Right hindlimb (tissue), 1 donor: ENCODE data around the gene CHI3L2.

ENCODE experiments used
- DNase-seq: peaks from one replicate; pipeline ENCODE4 v3.0.0-alpha.2; 2018

The CHI3L2 gene

GRCh38 chr1:111221633-111222291 is 5.8 kb upstream of the CHI3L2 start:
- no peak for DNase-seq

- peak; percentile 61 for DNase-seq
These were observed 5.0 kb upstream of the CHI3L2 start for GRCh38 chr1:111222308-111223125.

GRCh38 chr1:111223126-111223685 is 4.3 kb upstream of the CHI3L2 start:
- no peak for DNase-seq

- no peak for DNase-seq
These were observed 2.4 kb upstream of the CHI3L2 start for GRCh38 chr1:111225091-111225490.

- no peak for DNase-seq
These were observed 1.7 kb upstream of the CHI3L2 start for GRCh38 chr1:111225717-111226400.

- DNase-seq = no peak
These were observed 586 bp downstream of the CHI3L2 start for GRCh38 chr1:111227851-111228747.

- DNase-seq = no peak
These were observed 1.2 kb downstream of the CHI3L2 start for GRCh38 chr1:111228748-111229126.

- no peak for DNase-seq
These were observed 4.6 kb downstream of the CHI3L2 start for GRCh38 chr1:111232134-111232533.

- DNase-seq = no peak
These were observed 6.7 kb downstream of the CHI3L2 start for GRCh38 chr1:111234258-111234657.

GRCh38 chr1:111234866-111235265 is 7.4 kb downstream of the CHI3L2 start:
- DNase-seq = no peak

GRCh38 chr1:111236379-111236778 is 8.9 kb downstream of the CHI3L2 start:
- no peak for DNase-seq

GRCh38 chr1:111236806-111237205 is 9.3 kb downstream of the CHI3L2 start:
- DNase-seq = no peak

- DNase-seq = no peak
These were observed 10.7 kb downstream of the CHI3L2 start for GRCh38 chr1:111238056-111238795.

- DNase-seq = no peak
These were observed 14.3 kb downstream of the CHI3L2 start for GRCh38 chr1:111241797-111242196.

GRCh38 chr1:111242805-111243523 is 15.5 kb downstream of the CHI3L2 start:
- no peak for DNase-seq

GRCh38 chr1:111247125-111247838 is 19.8 kb downstream of the CHI3L2 start:
- DNase-seq = no peak

GRCh38 chr1:111249960-111250359 is 22.4 kb downstream of the CHI3L2 start:
- DNase-seq = no peak

GRCh38 chr1:111251570-111251969 is 24.1 kb downstream of the CHI3L2 start:
- DNase-seq = no peak

GRCh38 chr1:111252786-111253185 is 25.3 kb downstream of the CHI3L2 start:
- DNase-seq = no peak

GRCh38 chr1:111253876-111254275 is 26.4 kb downstream of the CHI3L2 start:
- DNase-seq = no peak
